Measurements from ENCODE around the gene MDGA2. TPM values are rescaled to one million over a fixed set of nuclear protein-coding genes. Genes with fewer than 3 reads are reported as not detected.

MDGA2 gene
- 0.58 and 1.5 TPM in 2 replicates for polyA plus RNA-seq (2014; cell fraction: cytosol; rRNA removed)
- polyA plus RNA-seq (2014; cell fraction: nucleus; rRNA removed): 0.13 and 2.0 TPM in 2 replicates

- DNase-seq (ENCODE audit: low spot score): peak; percentile 67
Measured at GRCh38 chr14:47675466-47676314, at the start of gene MDGA2. Gene MDGA2, minus strand, starts transcription at chr14:47675605.

- no peak for DNase-seq (ENCODE audit: low spot score)
Measured at GRCh38 chr14:47722929-47723693, 47.7 kb upstream of the MDGA2 start.

- no peak for DNase-seq (ENCODE audit: low spot score)
Measured at GRCh38 chr14:47720281-47720680, 44.9 kb upstream of the MDGA2 start.

GRCh38 chr14:47715330-47715729, 39.9 kb upstream of the MDGA2 start:
- DNase-seq (ENCODE audit: low spot score): no peak

GRCh38 chr14:47710581-47710980, 35.2 kb upstream of the MDGA2 start:
- no peak for DNase-seq (ENCODE audit: low spot score)

- DNase-seq (ENCODE audit: low spot score): no peak
Measured at GRCh38 chr14:47705683-47706082, 30.3 kb upstream of the MDGA2 start.

GRCh38 chr14:47691829-47692228, 16.4 kb upstream of the MDGA2 start:
- no peak for DNase-seq (ENCODE audit: low spot score)

GRCh38 chr14:47678993-47679392, 3.6 kb upstream of the MDGA2 start:
- no peak for DNase-seq (ENCODE audit: low spot score)

- no peak for DNase-seq (ENCODE audit: low spot score)
Measured at GRCh38 chr14:47678157-47678556, 2.8 kb upstream of the MDGA2 start.

GRCh38 chr14:47676315-47676617, 861 bp upstream of the MDGA2 start:
- DNase-seq (ENCODE audit: low spot score): no peak

- peak; percentile 8 for DNase-seq (ENCODE audit: low spot score)
Measured at GRCh38 chr14:47674543-47675465, 601 bp downstream of the MDGA2 start.

GRCh38 chr14:47674148-47674542, 1.3 kb downstream of the MDGA2 start:
- DNase-seq (ENCODE audit: low spot score): peak; percentile 35

- no peak for DNase-seq (ENCODE audit: low spot score)
Measured at GRCh38 chr14:47665337-47666134, 9.9 kb downstream of the MDGA2 start.

- no peak for DNase-seq (ENCODE audit: low spot score)
Measured at GRCh38 chr14:47662466-47662865, 12.9 kb downstream of the MDGA2 start.

GRCh38 chr14:47660158-47660557, 15.2 kb downstream of the MDGA2 start:
- no peak for DNase-seq (ENCODE audit: low spot score)

GRCh38 chr14:47658041-47658440, 17.4 kb downstream of the MDGA2 start:
- no peak for DNase-seq (ENCODE audit: low spot score)

GRCh38 chr14:47657143-47657542, 18.3 kb downstream of the MDGA2 start:
- no peak for DNase-seq (ENCODE audit: low spot score)

GRCh38 chr14:47651337-47651736, 24.1 kb downstream of the MDGA2 start:
- DNase-seq (ENCODE audit: low spot score): no peak

- DNase-seq (ENCODE audit: low spot score): no peak
Measured at GRCh38 chr14:47637753-47638152, 37.7 kb downstream of the MDGA2 start.

- no peak for DNase-seq (ENCODE audit: low spot score)
Measured at GRCh38 chr14:47626151-47627035, 49.0 kb downstream of the MDGA2 start.

All from SK-N-DZ (cell line).